Activated T-helper 17 cell treated with anti-CD3 and anti-CD28 coated beads, Interleukin-2, amount 50 U/mL, for 72 hours (primary cell): ENCODE measurements around the gene PSMD13. TPM values are rescaled to one million over a fixed set of nuclear protein-coding genes. Genes with fewer than 3 reads are reported as not detected.
A peak's percentile ranks its signal among the peaks of the same experiment; 100 is the strongest.

Experiments used
- ATAC-seq: fragments of 150-1000 bp; cut with Tn5 transposase; replicated peaks from 2 replicates; pipeline ENCODE4 v1.10.0; 2021; ENCODE audit warnings: mild to moderate bottlenecking, moderate library complexity
- H3K27ac Mint-ChIP-seq: one replicate; pipeline ENCODE4 v1.8.0; 2022; ENCODE audit warnings: mixed read lengths
- H3K27me3 Mint-ChIP-seq: one replicate; pipeline ENCODE4 v1.8.0; 2022; ENCODE audit warnings: mixed read lengths
- H3K36me3 Mint-ChIP-seq: one replicate; pipeline ENCODE4 v1.8.0; 2022; ENCODE audit warnings: low read depth, mild to moderate bottlenecking, mixed read lengths
- H3K4me1 Mint-ChIP-seq: one replicate; pipeline ENCODE4 v1.8.0; 2022; ENCODE audit warnings: mixed read lengths
- H3K4me3 Mint-ChIP-seq: one replicate; pipeline ENCODE4 v1.8.0; 2022; ENCODE audit warnings: mild to moderate bottlenecking, mixed read lengths
- H3K9me3 Mint-ChIP-seq: one replicate; pipeline ENCODE4 v1.8.0; 2022; ENCODE audit warnings: mixed read lengths
- total RNA-seq, 2 donors: library from RNA; stranded (reverse); gene quantifications; one replicate each; pipeline ENCODE4 v1.2.3, GENCODE V29; 2022

The PSMD13 gene
- total RNA-seq, 2 donors from 2014 or later, result 153 to 211 TPM

DNA sequence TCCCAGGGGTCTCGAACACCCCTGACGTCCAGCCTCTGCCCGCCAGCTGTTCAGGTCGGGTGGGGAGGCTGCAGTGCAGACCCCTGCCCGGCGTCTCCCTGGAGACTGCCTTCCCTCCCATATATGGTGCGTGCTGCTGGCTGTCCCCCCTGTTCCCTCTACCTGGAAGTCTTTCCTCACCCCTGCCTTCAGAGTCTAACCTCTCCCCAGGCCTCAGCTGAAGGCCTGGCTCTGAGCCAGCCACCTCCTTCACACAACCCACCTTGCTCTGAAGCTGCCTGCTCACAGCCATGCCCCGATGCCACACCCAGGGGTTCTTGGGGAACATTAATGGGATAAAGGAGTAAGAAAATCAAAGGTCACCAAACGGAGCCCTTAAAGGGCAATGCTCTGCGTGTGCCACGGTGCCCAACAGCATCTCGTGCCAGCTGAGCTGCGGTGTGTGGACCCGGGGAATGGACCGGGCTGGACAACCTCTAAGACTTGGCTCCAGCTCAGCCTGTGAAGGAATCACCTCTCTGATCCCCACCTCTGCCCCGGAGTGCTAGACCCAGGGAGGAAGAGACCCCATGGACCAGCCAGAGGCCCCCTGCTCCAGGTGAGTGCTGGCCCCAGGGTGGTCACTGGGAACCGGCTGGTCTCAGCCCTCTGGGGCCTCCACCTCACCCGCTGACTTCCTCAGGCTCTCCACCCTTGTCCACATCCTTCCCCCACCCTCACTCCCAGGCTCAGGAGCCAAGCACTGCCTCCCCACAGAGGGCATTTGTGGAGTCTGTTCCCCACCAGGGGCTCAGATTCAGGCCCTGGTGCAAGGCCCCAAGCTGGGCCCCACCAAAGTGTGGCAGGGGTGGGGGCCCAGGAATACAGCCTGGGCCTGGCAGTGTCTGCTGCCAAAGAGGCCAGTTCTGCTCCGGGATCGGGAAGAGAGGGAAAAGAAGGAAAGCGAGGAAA is 41.5 kb downstream of the PSMD13 start, which contains the start of gene NLRP6:
NLRP6 (plus strand) TSS at position 407 of the 951 bp plus-strand sequence; CDS start at position 570, 163 bp downstream.
- peak within 1 kb of the TSS; percentile 20 for H3K27ac Mint-ChIP-seq

DNA sequence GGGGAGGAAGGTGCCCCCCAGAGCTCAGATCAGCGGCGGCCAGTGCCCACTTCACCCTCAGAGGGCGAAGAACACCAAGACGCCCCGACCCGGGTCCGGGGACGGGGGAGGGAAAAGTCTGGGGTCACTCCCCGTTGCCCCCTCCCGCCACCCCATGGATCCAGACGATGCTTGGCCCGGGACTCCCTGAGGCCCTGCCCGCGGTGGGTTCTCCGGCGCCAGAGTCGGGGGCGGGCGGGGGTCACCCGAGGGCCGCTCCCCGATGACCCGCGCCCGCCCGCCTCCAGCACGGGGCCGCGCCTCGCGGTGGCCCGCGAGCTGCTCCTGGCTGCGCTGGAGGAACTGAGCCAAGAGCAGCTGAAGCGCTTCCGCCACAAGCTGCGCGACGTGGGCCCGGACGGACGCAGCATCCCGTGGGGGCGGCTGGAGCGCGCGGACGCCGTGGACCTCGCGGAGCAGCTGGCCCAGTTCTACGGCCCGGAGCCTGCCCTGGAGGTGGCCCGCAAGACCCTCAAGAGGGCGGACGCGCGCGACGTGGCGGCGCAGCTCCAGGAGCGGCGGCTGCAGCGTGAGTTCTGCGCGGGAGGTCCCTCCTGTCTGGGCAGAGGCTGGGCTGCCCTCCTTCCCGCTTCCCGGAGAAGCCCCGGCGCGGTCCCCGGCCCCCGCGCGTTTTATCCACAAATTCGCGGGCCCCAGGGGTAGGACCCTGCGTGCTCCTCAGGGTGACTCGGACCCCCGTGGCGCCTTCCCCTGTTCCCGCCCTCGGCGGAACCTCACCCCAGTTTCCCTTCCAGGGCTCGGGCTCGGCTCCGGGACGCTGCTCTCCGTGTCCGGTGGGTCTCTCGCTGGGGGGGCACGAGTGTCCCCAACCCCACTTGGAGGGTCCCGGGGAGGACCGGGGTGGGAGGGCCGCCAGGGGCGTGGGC is 42.5 kb downstream of the PSMD13 start:
- H3K9me3 Mint-ChIP-seq, result peaks cover 4% of the 10 kb centered on the region
- ATAC-seq, result peak; percentile 20
- H3K4me1 Mint-ChIP-seq, result peaks cover 30% of the 10 kb centered on the region

More for the DNA sequence above, 41.5 kb downstream of the PSMD13 start, which contains the start of gene NLRP6:
- Mint-ChIP-seq H3K9me3 (peaks cover 4% of the 10 kb centered on the region), H3K36me3 (peaks cover 25% of the 10 kb centered on the region), H3K4me3 (peak within 1 kb of the TSS; percentile 70), H3K4me1 (peaks cover 30% of the 10 kb centered on the region), H3K27me3 (peaks cover 5% of the 10 kb centered on the region)
- no peak for ATAC-seq

DNA sequence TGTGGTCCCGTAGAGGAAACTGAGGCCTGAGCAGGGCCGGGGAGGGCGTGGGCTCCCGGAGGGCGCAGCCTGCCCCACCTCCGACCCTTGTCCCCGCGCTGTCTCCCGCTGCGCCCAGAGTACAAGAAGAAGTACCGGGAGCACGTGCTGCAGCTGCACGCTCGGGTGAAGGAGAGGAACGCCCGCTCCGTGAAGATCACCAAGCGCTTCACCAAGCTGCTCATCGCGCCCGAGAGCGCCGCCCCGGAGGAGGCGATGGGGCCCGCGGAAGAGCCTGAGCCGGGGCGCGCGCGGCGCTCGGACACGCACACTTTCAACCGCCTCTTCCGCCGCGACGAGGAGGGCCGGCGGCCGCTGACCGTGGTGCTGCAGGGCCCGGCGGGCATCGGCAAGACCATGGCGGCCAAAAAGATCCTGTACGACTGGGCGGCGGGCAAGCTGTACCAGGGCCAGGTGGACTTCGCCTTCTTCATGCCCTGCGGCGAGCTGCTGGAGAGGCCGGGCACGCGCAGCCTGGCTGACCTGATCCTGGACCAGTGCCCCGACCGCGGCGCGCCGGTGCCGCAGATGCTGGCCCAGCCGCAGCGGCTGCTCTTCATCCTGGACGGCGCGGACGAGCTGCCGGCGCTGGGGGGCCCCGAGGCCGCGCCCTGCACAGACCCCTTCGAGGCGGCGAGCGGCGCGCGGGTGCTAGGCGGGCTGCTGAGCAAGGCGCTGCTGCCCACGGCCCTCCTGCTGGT is 43.4 kb downstream of the PSMD13 start:
- H3K4me1 Mint-ChIP-seq, result peaks cover 30% of the 10 kb centered on the region
- ATAC-seq, result peak; percentile 57

More for the DNA sequence above, 42.5 kb downstream of the PSMD13 start:
- Mint-ChIP-seq H3K36me3 (peaks cover 25% of the 10 kb centered on the region), H3K4me3 (peak overlapping the region; percentile 71), H3K27ac (no peak overlapping the region), H3K27me3 (peaks cover 5% of the 10 kb centered on the region)

DNA sequence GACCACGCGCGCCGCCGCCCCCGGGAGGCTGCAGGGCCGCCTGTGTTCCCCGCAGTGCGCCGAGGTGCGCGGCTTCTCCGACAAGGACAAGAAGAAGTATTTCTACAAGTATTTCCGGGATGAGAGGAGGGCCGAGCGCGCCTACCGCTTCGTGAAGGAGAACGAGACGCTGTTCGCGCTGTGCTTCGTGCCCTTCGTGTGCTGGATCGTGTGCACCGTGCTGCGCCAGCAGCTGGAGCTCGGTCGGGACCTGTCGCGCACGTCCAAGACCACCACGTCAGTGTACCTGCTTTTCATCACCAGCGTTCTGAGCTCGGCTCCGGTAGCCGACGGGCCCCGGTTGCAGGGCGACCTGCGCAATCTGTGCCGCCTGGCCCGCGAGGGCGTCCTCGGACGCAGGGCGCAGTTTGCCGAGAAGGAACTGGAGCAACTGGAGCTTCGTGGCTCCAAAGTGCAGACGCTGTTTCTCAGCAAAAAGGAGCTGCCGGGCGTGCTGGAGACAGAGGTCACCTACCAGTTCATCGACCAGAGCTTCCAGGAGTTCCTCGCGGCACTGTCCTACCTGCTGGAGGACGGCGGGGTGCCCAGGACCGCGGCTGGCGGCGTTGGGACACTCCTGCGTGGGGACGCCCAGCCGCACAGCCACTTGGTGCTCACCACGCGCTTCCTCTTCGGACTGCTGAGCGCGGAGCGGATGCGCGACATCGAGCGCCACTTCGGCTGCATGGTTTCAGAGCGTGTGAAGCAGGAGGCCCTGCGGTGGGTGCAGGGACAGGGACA is 44.1 kb downstream of the PSMD13 start:
- Mint-ChIP-seq H3K27me3 (peaks cover 5% of the 10 kb centered on the region), H3K27ac (no peak overlapping the region), H3K36me3 (peaks cover 25% of the 10 kb centered on the region), H3K4me3 (peak overlapping the region; percentile 71), H3K9me3 (peaks cover 4% of the 10 kb centered on the region), H3K4me1 (peaks cover 31% of the 10 kb centered on the region)
- peak; percentile 43 for ATAC-seq

More for the DNA sequence above, 43.4 kb downstream of the PSMD13 start:
- Mint-ChIP-seq H3K4me3 (peak overlapping the region; percentile 71), H3K27ac (no peak overlapping the region), H3K9me3 (peaks cover 4% of the 10 kb centered on the region), H3K27me3 (peaks cover 5% of the 10 kb centered on the region), H3K36me3 (peaks cover 25% of the 10 kb centered on the region)

DNA sequence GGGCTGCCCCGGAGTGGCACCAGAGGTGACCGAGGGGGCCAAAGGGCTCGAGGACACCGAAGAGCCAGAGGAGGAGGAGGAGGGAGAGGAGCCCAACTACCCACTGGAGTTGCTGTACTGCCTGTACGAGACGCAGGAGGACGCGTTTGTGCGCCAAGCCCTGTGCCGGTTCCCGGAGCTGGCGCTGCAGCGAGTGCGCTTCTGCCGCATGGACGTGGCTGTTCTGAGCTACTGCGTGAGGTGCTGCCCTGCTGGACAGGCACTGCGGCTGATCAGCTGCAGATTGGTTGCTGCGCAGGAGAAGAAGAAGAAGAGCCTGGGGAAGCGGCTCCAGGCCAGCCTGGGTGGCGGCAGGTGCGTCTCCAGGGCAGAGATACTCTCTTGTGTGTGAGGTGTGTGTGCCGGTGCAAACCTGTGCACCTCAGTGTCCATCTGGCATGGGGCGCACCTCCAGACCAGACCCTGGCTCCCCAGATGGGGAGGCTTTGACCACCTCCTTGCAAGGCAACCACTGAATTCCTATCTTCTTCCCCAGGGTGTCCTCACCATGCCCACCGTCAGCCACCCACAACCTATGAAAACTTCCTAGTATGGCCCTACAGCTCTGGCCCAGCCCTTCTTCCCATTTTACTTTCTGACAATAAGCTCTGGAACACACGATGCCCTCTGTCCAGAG is 44.8 kb downstream of the PSMD13 start:
- ATAC-seq, result no peak
- peak overlapping the region; percentile 71 for H3K4me3 Mint-ChIP-seq
- peaks cover 25% of the 10 kb centered on the region for H3K36me3 Mint-ChIP-seq
- peaks cover 5% of the 10 kb centered on the region for H3K27me3 Mint-ChIP-seq
- peaks cover 35% of the 10 kb centered on the region for H3K4me1 Mint-ChIP-seq
- peaks cover 4% of the 10 kb centered on the region for H3K9me3 Mint-ChIP-seq
- H3K27ac Mint-ChIP-seq, result no peak overlapping the region

DNA sequence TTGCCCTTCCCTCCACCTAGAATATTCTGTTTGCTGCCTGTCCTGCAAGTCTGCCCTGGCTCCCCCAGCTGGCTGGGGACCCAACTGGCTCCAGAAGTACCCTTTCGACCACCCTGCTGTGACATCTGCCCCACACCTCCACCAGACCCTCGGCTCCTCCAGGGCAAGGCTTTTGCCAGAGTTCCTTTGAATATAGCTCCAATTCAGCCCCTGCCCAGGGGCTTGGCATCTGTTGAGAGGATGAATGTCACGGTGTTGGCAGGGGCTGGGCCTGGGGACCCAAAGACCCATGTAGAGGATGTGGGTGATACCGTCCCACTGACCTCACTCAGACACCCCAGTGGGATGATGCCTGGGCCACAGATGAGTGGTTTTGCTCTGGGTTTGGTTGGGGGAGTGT is 45.4 kb downstream of the PSMD13 start:
- ATAC-seq, result no peak
- H3K27me3 Mint-ChIP-seq, result peaks cover 5% of the 10 kb centered on the region
- H3K9me3 Mint-ChIP-seq, result peaks cover 4% of the 10 kb centered on the region
- H3K4me3 Mint-ChIP-seq, result peak overlapping the region; percentile 71
- H3K27ac Mint-ChIP-seq, result no peak overlapping the region
- H3K4me1 Mint-ChIP-seq, result peaks cover 36% of the 10 kb centered on the region
- H3K36me3 Mint-ChIP-seq, result peaks cover 31% of the 10 kb centered on the region

DNA sequence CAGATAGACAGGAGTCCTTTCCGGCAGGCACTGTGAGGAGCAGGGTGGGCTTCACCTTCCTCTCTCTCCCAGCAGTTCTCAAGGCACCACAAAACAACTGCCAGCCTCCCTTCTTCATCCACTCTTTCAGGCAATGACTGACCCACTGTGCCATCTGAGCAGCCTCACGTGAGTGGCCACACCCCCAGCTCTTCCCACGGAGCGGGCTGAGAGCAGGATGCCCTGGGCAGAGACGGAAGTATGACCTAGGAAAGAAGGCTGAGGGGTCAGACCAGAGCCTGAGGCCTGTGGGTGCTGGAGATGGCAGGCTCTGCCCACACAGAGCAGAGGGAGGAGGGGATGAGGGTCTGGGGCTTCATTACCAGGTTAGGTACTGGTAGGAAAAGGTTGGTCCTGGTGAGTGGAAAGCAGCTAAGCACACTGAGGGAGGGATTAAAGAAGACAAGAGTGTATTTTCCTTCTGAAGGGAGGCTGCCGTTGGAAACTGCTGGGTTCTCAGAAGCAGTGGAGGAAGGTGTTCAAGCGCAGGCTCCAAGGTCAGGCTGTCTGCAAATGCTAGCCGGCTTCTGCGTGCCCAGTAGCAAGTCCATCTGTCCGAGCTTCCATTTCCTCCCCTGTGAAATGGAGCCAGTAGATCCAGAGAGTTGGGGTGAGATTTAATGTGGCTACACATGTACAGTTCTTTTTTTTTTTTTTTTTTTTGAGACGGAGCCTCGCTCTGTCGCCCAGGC is 46.0 kb downstream of the PSMD13 start:
- no peak for ATAC-seq
- Mint-ChIP-seq H3K27me3 (peaks cover 5% of the 10 kb centered on the region), H3K27ac (no peak overlapping the region), H3K36me3 (peaks cover 36% of the 10 kb centered on the region), H3K4me3 (peak overlapping the region; percentile 71), H3K9me3 (no peaks in the 10 kb centered on the region), H3K4me1 (peaks cover 32% of the 10 kb centered on the region)

DNA sequence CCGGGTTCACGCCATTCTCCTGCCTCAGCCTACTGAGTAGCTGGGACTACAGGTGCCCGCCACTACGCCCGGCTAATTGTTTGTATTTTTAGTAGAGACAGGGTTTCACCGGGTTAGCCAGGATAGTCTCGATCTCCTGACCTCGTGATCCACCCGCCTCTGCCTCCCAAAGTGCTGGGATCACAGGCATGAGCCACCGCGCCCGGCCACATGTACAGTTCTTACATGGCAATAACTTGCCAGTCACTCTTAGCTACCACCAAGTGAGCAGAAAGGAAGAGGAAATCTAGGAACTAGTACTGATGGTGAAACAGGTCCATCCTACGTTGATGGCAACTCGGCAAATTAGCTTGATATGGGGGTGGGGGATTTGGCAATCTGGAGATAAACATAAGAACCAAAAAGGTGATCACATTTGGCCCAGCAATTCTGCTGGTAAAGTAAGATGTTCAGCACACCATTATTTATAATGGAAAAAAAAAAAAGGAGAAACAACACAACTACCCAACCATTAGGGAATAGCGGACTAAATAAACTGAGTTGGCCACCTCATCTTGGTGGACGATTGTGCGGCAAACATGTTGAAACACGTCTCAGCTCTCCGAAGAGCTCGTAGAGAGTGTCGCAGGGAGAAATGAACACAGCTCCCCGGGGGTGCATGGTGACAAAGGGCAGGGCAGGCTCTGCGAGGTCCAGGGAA is 46.8 kb downstream of the PSMD13 start:
- ATAC-seq, result no peak
- Mint-ChIP-seq H3K36me3 (peaks cover 40% of the 10 kb centered on the region), H3K27me3 (peaks cover 5% of the 10 kb centered on the region), H3K9me3 (no peaks in the 10 kb centered on the region), H3K27ac (no peak overlapping the region), H3K4me3 (peak overlapping the region; percentile 71), H3K4me1 (peaks cover 28% of the 10 kb centered on the region)

DNA sequence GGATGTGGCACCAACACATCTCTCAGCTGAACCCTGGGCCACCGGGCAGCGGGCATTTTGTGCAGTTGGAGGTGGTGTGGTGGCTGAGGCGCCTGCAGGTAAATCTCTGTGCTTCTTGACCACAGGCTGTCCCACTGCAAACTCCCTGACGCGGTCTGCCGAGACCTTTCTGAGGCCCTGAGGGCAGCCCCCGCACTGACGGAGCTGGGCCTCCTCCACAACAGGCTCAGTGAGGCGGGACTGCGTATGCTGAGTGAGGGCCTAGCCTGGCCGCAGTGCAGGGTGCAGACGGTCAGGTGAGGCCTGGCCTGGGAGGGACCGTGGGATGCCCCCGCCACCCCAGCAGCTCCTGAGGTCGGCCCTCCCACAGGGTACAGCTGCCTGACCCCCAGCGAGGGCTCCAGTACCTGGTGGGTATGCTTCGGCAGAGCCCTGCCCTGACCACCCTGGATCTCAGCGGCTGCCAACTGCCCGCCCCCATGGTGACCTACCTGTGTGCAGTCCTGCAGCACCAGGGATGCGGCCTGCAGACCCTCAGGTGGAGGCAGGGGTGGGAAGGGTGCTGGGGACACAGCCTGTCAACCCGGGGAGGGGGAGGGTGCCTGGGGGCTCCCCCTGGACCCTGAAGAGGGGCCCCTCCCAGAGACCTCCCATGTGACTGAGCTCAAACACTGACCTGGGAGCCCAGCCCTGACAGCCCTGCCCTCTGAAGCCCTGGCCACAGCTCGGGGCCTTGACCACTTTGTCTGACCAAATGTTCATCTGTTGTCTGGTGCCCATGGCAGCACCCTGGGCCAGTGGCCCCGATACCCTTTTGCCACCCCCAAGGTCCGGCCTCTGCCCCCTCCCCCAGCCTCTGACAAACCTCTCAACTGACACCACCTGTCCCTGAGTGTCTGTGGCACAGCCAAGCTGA is 47.6 kb downstream of the PSMD13 start:
- ATAC-seq, result no peak
- Mint-ChIP-seq H3K27me3 (peaks cover 5% of the 10 kb centered on the region), H3K36me3 (peaks cover 36% of the 10 kb centered on the region), H3K27ac (no peak overlapping the region), H3K4me1 (peaks cover 25% of the 10 kb centered on the region), H3K4me3 (no peak overlapping the region), H3K9me3 (no peaks in the 10 kb centered on the region)

DNA sequence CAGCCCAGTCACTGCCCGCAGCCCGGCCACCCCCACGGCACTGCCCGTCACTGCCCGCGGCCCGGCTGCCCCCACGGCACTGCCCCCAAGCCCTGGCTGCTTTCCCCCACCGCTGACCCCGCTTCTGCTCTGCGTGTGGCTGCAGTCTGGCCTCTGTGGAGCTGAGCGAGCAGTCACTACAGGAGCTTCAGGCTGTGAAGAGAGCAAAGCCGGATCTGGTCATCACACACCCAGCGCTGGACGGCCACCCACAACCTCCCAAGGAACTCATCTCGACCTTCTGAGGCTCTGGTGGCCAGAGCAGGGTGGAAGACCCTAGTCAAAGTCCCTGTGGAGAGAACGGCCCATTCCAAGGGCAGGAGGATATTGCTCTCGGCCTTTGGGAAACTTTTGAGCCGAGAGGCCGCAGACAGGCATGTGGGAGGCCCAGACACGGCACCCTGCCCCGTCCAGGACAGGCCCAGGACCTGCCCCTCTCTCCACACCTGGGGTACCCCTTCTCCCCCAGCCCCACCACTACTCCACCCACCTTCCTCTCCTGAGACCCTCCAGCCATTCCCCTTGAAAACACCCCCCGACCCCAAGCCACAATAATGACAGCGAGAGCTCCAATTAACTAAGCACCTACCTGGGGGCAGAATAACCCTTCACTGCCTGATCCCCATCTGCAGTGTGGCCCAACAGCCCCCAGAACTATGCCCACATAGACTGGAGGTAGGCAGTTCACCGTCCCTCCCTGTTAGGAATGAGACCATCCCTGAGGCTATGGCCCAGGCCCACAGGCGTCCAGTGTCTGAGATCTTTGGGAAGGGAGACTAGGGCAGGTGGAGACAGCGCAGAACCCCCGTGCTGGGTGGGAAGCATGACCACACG is 48.5 kb downstream of the PSMD13 start:
- peaks cover 44% of the 10 kb centered on the region for H3K36me3 Mint-ChIP-seq
- no peak overlapping the region for H3K4me3 Mint-ChIP-seq
- H3K27ac Mint-ChIP-seq, result no peak overlapping the region
- H3K27me3 Mint-ChIP-seq, result peaks cover 5% of the 10 kb centered on the region
- ATAC-seq, result no peak
- H3K9me3 Mint-ChIP-seq, result no peaks in the 10 kb centered on the region
- peaks cover 25% of the 10 kb centered on the region for H3K4me1 Mint-ChIP-seq
